K562 treated with DMSO at 1 percent for 4 hours (cell line): ENCODE measurements around the gene FOXN3. TPM values are rescaled to one million over a fixed set of nuclear protein-coding genes. Genes with fewer than 3 reads are reported as not detected.

Source experiments
- total RNA-seq: library from RNA; unstranded; fragments of 300-600 nt; gene quantifications from 2 replicates; pipeline ENCODE4 v1.2.3, GENCODE V29; 2022; ENCODE audit not compliant: insufficient read depth

The FOXN3 gene, protein sequence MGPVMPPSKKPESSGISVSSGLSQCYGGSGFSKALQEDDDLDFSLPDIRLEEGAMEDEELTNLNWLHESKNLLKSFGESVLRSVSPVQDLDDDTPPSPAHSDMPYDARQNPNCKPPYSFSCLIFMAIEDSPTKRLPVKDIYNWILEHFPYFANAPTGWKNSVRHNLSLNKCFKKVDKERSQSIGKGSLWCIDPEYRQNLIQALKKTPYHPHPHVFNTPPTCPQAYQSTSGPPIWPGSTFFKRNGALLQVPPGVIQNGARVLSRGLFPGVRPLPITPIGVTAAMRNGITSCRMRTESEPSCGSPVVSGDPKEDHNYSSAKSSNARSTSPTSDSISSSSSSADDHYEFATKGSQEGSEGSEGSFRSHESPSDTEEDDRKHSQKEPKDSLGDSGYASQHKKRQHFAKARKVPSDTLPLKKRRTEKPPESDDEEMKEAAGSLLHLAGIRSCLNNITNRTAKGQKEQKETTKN
- 1.1 and 1.2 TPM in 2 replicates for total RNA-seq

GRCh38 chr14:89417091-89417464, at the start of gene FOXN3:
Gene FOXN3 (minus strand): TSS chr14:89417233. CDS start chr14:89412476, 4,757 bp downstream.

